Spleen (tissue), 11 donors: Measurements from ENCODE around the gene ITPR2. TPM values are rescaled to one million over a fixed set of nuclear protein-coding genes. Genes with fewer than 3 reads are reported as not detected.

Source experiments
- DNase-seq: peaks from one replicate; pipeline ENCODE4 v3.0.0-alpha.2; 2020
- H3K27ac ChIP-seq, 8 donors: fragments of 200-600 bp; sonication (generic) in 7 of 8; 1 replicate in 4 of 8; 2 replicates in 4 of 8; pipeline versions ENCODE4 v1.5.0 to v1.8.0; 2016 to 2021; ENCODE audit warnings: inconsistent platforms in 4 of 8, mild to moderate bottlenecking in 4 of 8, moderate library complexity in 1 of 8
- H3K27me3 ChIP-seq, 7 donors: fragments of 200-600 bp; sonication (generic) in 6 of 7; replicated peaks in 1 of 7; 1 replicate in 4 of 7; 2 replicates in 3 of 7; pipeline versions ENCODE4 v1.5.0 to v1.8.0; 2016 to 2021; ENCODE audit warnings: inconsistent platforms in 3 of 7, mild to moderate bottlenecking in 1 of 7
- H3K36me3 ChIP-seq, 6 donors: fragments of 200-600 bp; sonication (generic) in 5 of 6; 1 replicate in 4 of 6; 2 replicates in 2 of 6; pipeline versions ENCODE4 v1.5.0 to v1.8.0; 2016 to 2021; ENCODE audit warnings: inconsistent platforms in 2 of 6
- H3K4me1 ChIP-seq, 6 donors: fragments of 200-600 bp; sonication (generic) in 5 of 6; 1 replicate in 3 of 6; 2 replicates in 3 of 6; pipeline versions ENCODE4 v1.5.0 to v1.8.0; 2016 to 2021; ENCODE audit warnings: inconsistent platforms in 3 of 6
- H3K4me3 ChIP-seq, 8 donors: fragments of 200-600 bp; sonication (generic) in 7 of 8; 1 replicate in 4 of 8; 2 replicates in 4 of 8; pipeline versions ENCODE4 v1.5.0 to v1.8.0; 2016 to 2021; ENCODE audit warnings: inconsistent platforms in 4 of 8, mild to moderate bottlenecking in 4 of 8, moderate library complexity in 2 of 8
- H3K9me3 ChIP-seq, 8 donors: fragments of 200-600 bp; sonication (generic) in 7 of 8; 1 replicate in 4 of 8; 2 replicates in 4 of 8; pipeline versions ENCODE4 v1.5.0 to v1.8.0; 2016 to 2021; ENCODE audit warnings: inconsistent platforms in 4 of 8
- CTCF ChIP-seq, 11 experiments: fragments of 200-600 bp in 7 of 11; fragments of 450-650 bp in 4 of 11; sonication (generic) in 4 of 11; IDR thresholded peaks in 8 of 11; conservative IDR thresholded peaks in 3 of 11; 1 replicate in 7 of 11; 2 replicates in 4 of 11; pipeline versions ENCODE4 v1.4.0 to v1.8.0; 2016 to 2021; ENCODE audit warnings: antibody characterized with exemption in 11 of 11, inconsistent platforms in 4 of 11, mild to moderate bottlenecking in 1 of 11
- POLR2A ChIP-seq, 3 donors: fragments of 450-650 bp; IDR thresholded peaks; one replicate each; pipeline ENCODE4 v1.5.1; 2017; ENCODE audit warnings: antibody characterized with exemption in 3 of 3, mild to moderate bottlenecking in 1 of 3
- POLR2AphosphoS5 ChIP-seq, 3 donors: sonication (generic); formaldehyde crosslinking; IDR thresholded peaks; one replicate each; pipeline ENCODE4 v1.5.1; 2017; ENCODE audit warnings: antibody characterized with exemption in 3 of 3
- WGBS, 5 donors: extraction: QIAGEN DNeasy Blood & Tissue Kit in 3 of 5; methylation state at CpG; one replicate each; pipeline versions ENCODE4 v1.1.5 to v1.1.7; 2013 to 2018; 5-methylcytosine and 5-hydroxymethylcytosine counted together
- intact Hi-C: fragments of 100-400 bp; cut with DNase I; formaldehyde crosslinking; loops from one replicate; pipeline ENCODE4 v1.15.0; 2023; ENCODE audit warnings: low total_unique reads
- polyA plus RNA-seq, 3 donors: library from polyadenylated mRNA; stranded (reverse); fragments of 200-250 nt; gene quantifications; one replicate each; pipeline ENCODE4 v1.2.1, GENCODE V29; 2013
- total RNA-seq, 7 donors: library from RNA; depleted of rRNA in 3 of 7; stranded (reverse); fragments of >200 nt in 3 of 7; fragmentation: NEBNext Ultra II Directional in 4 of 7; extraction: Animal tissue kit (Norgen Biotek cat#: 25700) in 4 of 7; gene quantifications; one replicate each; pipeline versions ENCODE4 v1.1.0 to v1.2.1, GENCODE V29; 2016 to 2021
- donor health status: healthy with polysubstance abuse.
- donor health status: DM: no; HTN: no; CAD: no; lungs with moderate emphysema.
- donor health status: DM: no; HTN: no; CAD: no.
- donor health status: Bipolar disorder and iron deficiency.
- donor health status: healthy.
- donor health status: DM: no; HTN: no; CAD: no.
- donor health status: DM: yes; HTN: yes; CAD: no.

Gene ITPR2
- total and polyA plus RNA-seq, 10 donors: 3.2 to 105 (median 60.4) TPM

GRCh38 chr12:26809611-26810285 lies 23.2 kb downstream of the ITPR2 start:
- 88 to 92% (median 91%) methylated on average over 6 of the region's 6 CpGs for WGBS, 5 donors

GRCh38 chr12:26808766-26809476 lies 24.1 kb downstream of the ITPR2 start:
- Histone ChIP-seq H3K4me1 (peaks cover 0 to 28% (median 7%) of the 10 kb centered on the region in 6 donors), H3K36me3 (peaks cover 0 to 5% (median 0%) of the 10 kb centered on the region in 6 donors), H3K27ac (no peak overlapping the region), H3K9me3 (no peaks in the 10 kb centered on the region), H3K27me3 (no peaks in the 10 kb centered on the region), H3K4me3 (no peak overlapping the region)
- TF ChIP-seq CTCF (IDR thresholded peaks at IDR 0.05 in 8 of 11, conservative IDR thresholded peaks at IDR 0.05 in 3 of 11) (no peak), POLR2AphosphoS5 (IDR thresholded peaks at IDR 0.05) (no peak), POLR2A (IDR thresholded peaks at IDR 0.05) (no peak)
- DNase-seq: no peak
- intact Hi-C loops: no loop called here
- WGBS, 5 donors: 77 to 82% (median 78%) methylated on average over 3 of the region's 3 CpGs

More at GRCh38 chr12:26809611-26810285, 23.2 kb downstream of the ITPR2 start:
- Histone ChIP-seq H3K4me3 (no peak overlapping the region), H3K27ac (peak overlapping the region in 2 of 8 donors; percentile 24 to 35), H3K9me3 (no peaks in the 10 kb centered on the region), H3K36me3 (peaks cover 0 to 8% (median 0%) of the 10 kb centered on the region in 6 donors), H3K27me3 (no peaks in the 10 kb centered on the region), H3K4me1 (peaks cover 0 to 22% (median 4%) of the 10 kb centered on the region in 6 donors)
- TF ChIP-seq POLR2AphosphoS5 (IDR thresholded peaks at IDR 0.05): no peak
- TF ChIP-seq POLR2A (IDR thresholded peaks at IDR 0.05): no peak
- intact Hi-C loops: no loop called here
- DNase-seq: no peak

- Histone ChIP-seq H3K4me1 (peaks cover 0 to 42% (median 12%) of the 10 kb centered on the region in 6 donors), H3K9me3 (no peaks in the 10 kb centered on the region), H3K36me3 (no peaks in the 10 kb centered on the region), H3K4me3 (no peak overlapping the region), H3K27me3 (no peaks in the 10 kb centered on the region), H3K27ac (no peak overlapping the region)
- 92 to 100% (median 95%) methylated on average over 1 of the region's 1 CpG for WGBS, 5 donors
- TF ChIP-seq POLR2AphosphoS5 (IDR thresholded peaks at IDR 0.05) (no peak), CTCF (IDR thresholded peaks at IDR 0.05 in 8 of 11, conservative IDR thresholded peaks at IDR 0.05 in 3 of 11) (no peak), POLR2A (IDR thresholded peaks at IDR 0.05) (no peak)
- no peak for DNase-seq
- intact Hi-C loops: no loop called here
These were observed 25.7 kb downstream of the ITPR2 start for GRCh38 chr12:26807292-26807691.

GRCh38 chr12:26806556-26806955 lies 26.4 kb downstream of the ITPR2 start:
- 87 to 96% (median 94%) methylated on average over 5 of the region's 5 CpGs for WGBS, 5 donors

More at GRCh38 chr12:26806556-26806955, 26.4 kb downstream of the ITPR2 start:
- no peak overlapping the region for H3K27ac ChIP-seq
- no peak overlapping the region for H3K4me3 ChIP-seq
- H3K4me1 ChIP-seq: peaks cover 0 to 42% (median 12%) of the 10 kb centered on the region in 6 donors
- no peak for DNase-seq
- no peaks in the 10 kb centered on the region for H3K27me3 ChIP-seq
- intact Hi-C loops: no loop called here
- H3K9me3 ChIP-seq: no peaks in the 10 kb centered on the region
- TF ChIP-seq POLR2AphosphoS5 (IDR thresholded peaks at IDR 0.05) (no peak), CTCF (IDR thresholded peaks at IDR 0.05 in 8 of 11, conservative IDR thresholded peaks at IDR 0.05 in 3 of 11) (no peak), POLR2A (IDR thresholded peaks at IDR 0.05) (no peak)
- no peaks in the 10 kb centered on the region for H3K36me3 ChIP-seq
